Astrocyte (in vitro differentiated cells and primary cell): ENCODE data around the gene GYPA. TPM values are rescaled to one million over a fixed set of nuclear protein-coding genes. Genes with fewer than 3 reads are reported as not detected.

Source experiments
- DNase-seq: peaks from one replicate; pipeline ENCODE4 v3.0.0-alpha.2; 2010; ENCODE audit warnings: low read depth
- FAIRE-seq: peaks from 2 replicates; lab custom pipeline; 2011; peaks lifted over from hg19 to GRCh38; lab: Jason Lieb, UNC
- H2AFZ ChIP-seq: 2 replicates; pipeline ENCODE4 v1.6.0; 2012; ENCODE audit warnings: low read depth, low read length, inconsistent platforms
- H3K27ac ChIP-seq: 2 replicates; pipeline ENCODE4 v1.5.1; 2011; ENCODE audit warnings: low read depth, low read length, inconsistent platforms
- H3K27me3 ChIP-seq: 2 replicates; pipeline ENCODE4 v1.6.0; 2011; ENCODE audit warnings: low read length, inconsistent platforms; ENCODE audit not compliant: insufficient read depth
- H3K36me3 ChIP-seq: 2 replicates; pipeline ENCODE4 v1.5.1; 2011; ENCODE audit warnings: low read length, inconsistent platforms; ENCODE audit not compliant: insufficient read depth
- H3K4me1 ChIP-seq: 2 replicates; pipeline ENCODE4 v1.5.1; 2011; ENCODE audit warnings: low read length, inconsistent platforms; ENCODE audit not compliant: insufficient read depth
- H3K4me2 ChIP-seq: 2 replicates; pipeline ENCODE4 v1.6.0; 2012; ENCODE audit warnings: low read length, inconsistent platforms
- H3K4me3 ChIP-seq: 2 replicates; pipeline ENCODE4 v1.5.1; 2011; ENCODE audit warnings: low read depth, mild to moderate bottlenecking, low read length, inconsistent platforms; ENCODE audit not compliant: insufficient read depth
- H3K79me2 ChIP-seq: 2 replicates; pipeline ENCODE4 v1.6.0; 2012; ENCODE audit warnings: mild to moderate bottlenecking, low read length, inconsistent platforms; ENCODE audit not compliant: insufficient read depth
- H3K9ac ChIP-seq: 2 replicates; pipeline ENCODE4 v1.6.0; 2012; ENCODE audit warnings: mild to moderate bottlenecking, low read length, inconsistent platforms
- H3K9me3 ChIP-seq: 2 replicates; pipeline ENCODE4 v1.5.1; 2012; ENCODE audit warnings: low read depth, mild to moderate bottlenecking, low read length, inconsistent platforms; ENCODE audit not compliant: insufficient read depth
- H4K20me1 ChIP-seq: 2 replicates; pipeline ENCODE4 v1.6.0; 2012; ENCODE audit warnings: low read length, inconsistent platforms; ENCODE audit not compliant: insufficient read depth
- H3K27ac Mint-ChIP-seq: one replicate; pipeline ENCODE4 v1.8.0; 2021; ENCODE audit warnings: mild to moderate bottlenecking, mixed read lengths; ENCODE audit not compliant: unreplicated experiment
- H3K27me3 Mint-ChIP-seq: one replicate; pipeline ENCODE4 v1.8.0; 2021; ENCODE audit warnings: low read depth, mixed read lengths; ENCODE audit not compliant: unreplicated experiment
- H3K36me3 Mint-ChIP-seq: one replicate; pipeline ENCODE4 v1.8.0; 2021; ENCODE audit warnings: low read depth, mixed read lengths; ENCODE audit not compliant: unreplicated experiment
- H3K4me1 Mint-ChIP-seq: one replicate; pipeline ENCODE4 v1.8.0; 2021; ENCODE audit warnings: low read depth, mixed read lengths; ENCODE audit not compliant: unreplicated experiment
- H3K4me3 Mint-ChIP-seq: one replicate; pipeline ENCODE4 v1.8.0; 2021; ENCODE audit warnings: mild to moderate bottlenecking, moderate library complexity, mixed read lengths; ENCODE audit not compliant: unreplicated experiment
- H3K9me3 Mint-ChIP-seq: one replicate; pipeline ENCODE4 v1.8.0; 2021; ENCODE audit warnings: mild to moderate bottlenecking, mixed read lengths; ENCODE audit not compliant: unreplicated experiment
- EZH2 ChIP-seq: IDR thresholded peaks from 2 replicates; pipeline ENCODE4 v1.6.1; 2012; ENCODE audit warnings: mild to moderate bottlenecking, low read length, inconsistent platforms; ENCODE audit not compliant: insufficient read depth
- total RNA-seq: library from RNA; stranded (reverse); gene quantifications from 2 replicates; pipeline ENCODE4 v1.2.1, GENCODE V29; 2021
- TF ChIP-seq, protein P1 (sequence below): IDR thresholded peaks from 2 replicates; pipeline ENCODE4 v1.5.1; 2011; ENCODE audit warnings: low read depth, mild to moderate bottlenecking, inconsistent platforms, low read length, moderate library complexity; ENCODE audit not compliant: insufficient read depth

GYPA gene
- total RNA-seq, 1 donor from 2014 or later: not detected

DNA sequence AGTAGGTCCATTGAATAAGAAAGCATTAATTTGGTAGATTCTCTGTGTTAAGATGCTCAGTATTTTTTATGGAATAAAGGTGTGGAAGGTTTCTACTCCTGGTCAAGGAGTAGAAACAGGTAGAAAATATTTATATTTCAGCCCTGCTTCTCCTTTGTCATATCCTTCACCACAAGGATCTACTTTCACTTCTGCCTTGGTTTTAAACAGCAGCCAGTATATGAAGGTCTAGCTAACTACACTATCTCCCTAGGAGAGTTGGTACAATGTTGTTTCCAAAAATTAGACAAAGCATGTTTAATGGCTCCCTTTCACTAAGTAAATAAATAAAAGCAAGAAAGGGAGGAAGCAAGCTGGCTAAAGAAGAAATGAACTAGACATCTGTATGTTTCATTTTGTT is 44.6 kb upstream of the GYPA start:
- no peak overlapping the region for H3K9ac ChIP-seq
- Mint-ChIP-seq H3K27ac (no peak overlapping the region), H3K4me1 (no peaks in the 10 kb centered on the region), H3K27me3 (no peaks in the 10 kb centered on the region), H3K4me3 (no peak overlapping the region), H3K9me3 (no peaks in the 10 kb centered on the region), H3K36me3 (no peaks in the 10 kb centered on the region)
- no peak overlapping the region for H3K4me2 ChIP-seq
- no peak for DNase-seq
- no peak overlapping the region for H3K27ac ChIP-seq
- H3K27me3 ChIP-seq: no peaks in the 10 kb centered on the region
- no peaks in the 10 kb centered on the region for H3K4me1 ChIP-seq
- H4K20me1 ChIP-seq: no peaks in the 10 kb centered on the region
- H3K79me2 ChIP-seq: no peaks in the 10 kb centered on the region
- no peak for FAIRE-seq
- TF ChIP-seq, protein P1, sequence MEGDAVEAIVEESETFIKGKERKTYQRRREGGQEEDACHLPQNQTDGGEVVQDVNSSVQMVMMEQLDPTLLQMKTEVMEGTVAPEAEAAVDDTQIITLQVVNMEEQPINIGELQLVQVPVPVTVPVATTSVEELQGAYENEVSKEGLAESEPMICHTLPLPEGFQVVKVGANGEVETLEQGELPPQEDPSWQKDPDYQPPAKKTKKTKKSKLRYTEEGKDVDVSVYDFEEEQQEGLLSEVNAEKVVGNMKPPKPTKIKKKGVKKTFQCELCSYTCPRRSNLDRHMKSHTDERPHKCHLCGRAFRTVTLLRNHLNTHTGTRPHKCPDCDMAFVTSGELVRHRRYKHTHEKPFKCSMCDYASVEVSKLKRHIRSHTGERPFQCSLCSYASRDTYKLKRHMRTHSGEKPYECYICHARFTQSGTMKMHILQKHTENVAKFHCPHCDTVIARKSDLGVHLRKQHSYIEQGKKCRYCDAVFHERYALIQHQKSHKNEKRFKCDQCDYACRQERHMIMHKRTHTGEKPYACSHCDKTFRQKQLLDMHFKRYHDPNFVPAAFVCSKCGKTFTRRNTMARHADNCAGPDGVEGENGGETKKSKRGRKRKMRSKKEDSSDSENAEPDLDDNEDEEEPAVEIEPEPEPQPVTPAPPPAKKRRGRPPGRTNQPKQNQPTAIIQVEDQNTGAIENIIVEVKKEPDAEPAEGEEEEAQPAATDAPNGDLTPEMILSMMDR: no peak
- TF ChIP-seq EZH2: no peak
- no peaks in the 10 kb centered on the region for H3K36me3 ChIP-seq
- H2AFZ ChIP-seq: no peak overlapping the region
- H3K4me3 ChIP-seq: no peak overlapping the region
- H3K9me3 ChIP-seq: no peaks in the 10 kb centered on the region

DNA sequence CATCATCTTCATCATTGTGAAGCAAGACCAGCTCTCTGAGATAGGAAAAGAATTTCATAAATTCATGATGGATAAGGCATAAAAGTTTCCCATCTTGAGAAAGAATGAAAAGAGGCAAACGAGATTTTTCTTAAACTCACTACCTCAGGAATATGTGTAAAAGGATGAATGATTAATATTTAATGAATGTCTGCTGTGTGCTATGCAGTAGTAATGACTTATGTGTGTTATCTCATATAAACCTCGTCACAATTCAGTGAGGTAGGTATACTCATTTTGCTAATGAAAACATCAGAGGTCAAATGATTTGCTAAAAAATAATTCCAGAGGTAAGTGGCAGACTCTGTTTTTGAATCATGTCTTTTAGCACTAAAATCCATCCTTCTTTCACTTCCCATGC is 42.6 kb upstream of the GYPA start:
- Mint-ChIP-seq H3K4me3 (no peak overlapping the region), H3K4me1 (peaks cover 14% of the 10 kb centered on the region), H3K9me3 (no peaks in the 10 kb centered on the region), H3K27me3 (no peaks in the 10 kb centered on the region), H3K36me3 (no peaks in the 10 kb centered on the region), H3K27ac (no peak overlapping the region)
- no peak overlapping the region for H3K27ac ChIP-seq
- TF ChIP-seq EZH2: no peak
- TF ChIP-seq, protein P1: no peak
- FAIRE-seq (no peak), DNase-seq (peak; percentile 49)
- no peaks in the 10 kb centered on the region for H3K79me2 ChIP-seq
- H3K9ac ChIP-seq: no peak overlapping the region
- no peaks in the 10 kb centered on the region for H3K4me1 ChIP-seq
- H3K9me3 ChIP-seq: no peaks in the 10 kb centered on the region
- H3K36me3 ChIP-seq: no peaks in the 10 kb centered on the region
- H3K4me3 ChIP-seq: no peak overlapping the region
- H2AFZ ChIP-seq: no peak overlapping the region
- no peak overlapping the region for H3K4me2 ChIP-seq
- H3K27me3 ChIP-seq: no peaks in the 10 kb centered on the region
- H4K20me1 ChIP-seq: no peaks in the 10 kb centered on the region

GRCh38 chr4:144181391-144181790 is 40.9 kb upstream of the GYPA start:
- H3K9ac ChIP-seq: no peak overlapping the region
- H3K9me3 ChIP-seq: no peaks in the 10 kb centered on the region
- H3K27ac Mint-ChIP-seq: no peak overlapping the region
- no peak overlapping the region for H2AFZ ChIP-seq
- TF ChIP-seq EZH2: no peak
- TF ChIP-seq, protein P1: no peak
- H3K36me3 Mint-ChIP-seq: no peaks in the 10 kb centered on the region
- DNase-seq (no peak), FAIRE-seq (no peak)
- H3K36me3 ChIP-seq: no peaks in the 10 kb centered on the region
- no peaks in the 10 kb centered on the region for H3K27me3 ChIP-seq
- H3K27ac ChIP-seq: no peak overlapping the region
- peaks cover 22% of the 10 kb centered on the region for H3K4me1 Mint-ChIP-seq
- H4K20me1 ChIP-seq: no peaks in the 10 kb centered on the region
- no peaks in the 10 kb centered on the region for H3K79me2 ChIP-seq
- H3K4me3 ChIP-seq: no peak overlapping the region
- no peaks in the 10 kb centered on the region for H3K9me3 Mint-ChIP-seq
- no peaks in the 10 kb centered on the region for H3K27me3 Mint-ChIP-seq
- no peaks in the 10 kb centered on the region for H3K4me1 ChIP-seq
- no peak overlapping the region for H3K4me2 ChIP-seq
- no peak overlapping the region for H3K4me3 Mint-ChIP-seq
